Measurements from ENCODE around the gene GLYR1.

The GLYR1 gene

DNA sequence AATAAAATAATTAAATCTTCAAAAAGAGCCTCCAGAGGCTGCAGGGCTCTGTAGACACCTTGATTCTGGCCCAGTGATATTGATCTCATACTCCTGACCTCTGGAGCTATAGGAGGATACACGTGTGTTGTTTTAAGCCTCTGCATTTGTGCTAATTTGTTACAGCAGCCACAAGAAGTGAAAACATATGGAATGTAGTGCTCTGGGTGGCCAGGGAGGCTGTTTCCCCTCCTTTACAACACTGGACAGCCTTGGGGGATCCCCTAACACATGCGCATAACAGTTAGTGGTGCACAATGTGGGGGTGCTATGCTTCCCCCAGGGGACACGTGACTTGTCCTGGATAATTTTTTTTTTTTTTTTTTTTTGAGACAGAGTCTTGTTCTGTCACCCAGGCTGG, 75.4 kb downstream of the GLYR1 start:
- Histone ChIP-seq H3K27ac (ENCODE audit: low read length) (no peak overlapping the region), H3K9me2 (replicated peaks; ENCODE audit: insufficient read depth, low read length) (no peaks in the 10 kb centered on the region), H2AFZ (ENCODE audit: low read length) (no peak overlapping the region), H3K27me3 (replicated peaks; ENCODE audit: insufficient read depth, low read length) (0 out of 2 replicates have a peak, but pooled peaks cover 5% of the 10 kb centered on the region), H3K4me1 (ENCODE audit: low read length) (peaks cover 3% of the 10 kb centered on the region; the same call in 1 of the 2 replicates), H4K20me1 (ENCODE audit: insufficient read depth, low read length) (no peaks in the 10 kb centered on the region), H3K9me3 (replicated peaks; ENCODE audit: insufficient read depth, low read length) (no peaks in the 10 kb centered on the region), H3K9ac (ENCODE audit: low read length) (no peak overlapping the region), H3K36me3 (replicated peaks; ENCODE audit: insufficient read depth, low read length) (no peaks in the 10 kb centered on the region), H3K79me2 (ENCODE audit: low read length) (peaks cover 3% of the 10 kb centered on the region), H3K4me2 (ENCODE audit: low read depth, low read length) (no peak overlapping the region), H3F3A (ENCODE audit: insufficient read depth, low read length) (peaks cover 17% of the 10 kb centered on the region; the same call in 1 of the 2 replicates), H3K4me3 (ENCODE audit: low read length) (no peak overlapping the region)
- DNase-seq: no peak
- no peak for TF ChIP-seq EZH2 (optimal IDR thresholded peaks at IDR 0.05; ENCODE audit: low read depth, low read length)
- no peak for TF ChIP-seq CTCF (IDR thresholded peaks at IDR 0.05; ENCODE audit: low read length)
- TF ChIP-seq EZH2phosphoT487 (IDR thresholded peaks at IDR 0.05; ENCODE audit: low read length): no peak

- Histone ChIP-seq H3K79me2 (ENCODE audit: low read length) (peaks cover 19% of the 10 kb centered on the region), H3K4me3 (ENCODE audit: low read length) (0 out of 2 replicates have a peak overlapping the region, but pooled peaks have one; percentile 62), H3K4me1 (ENCODE audit: low read length) (peaks cover 10% of the 10 kb centered on the region; the same call in 1 of the 2 replicates), H3K9ac (ENCODE audit: low read length) (no peak overlapping the region), H4K20me1 (ENCODE audit: insufficient read depth, low read length) (no peaks in the 10 kb centered on the region), H3K27me3 (replicated peaks; ENCODE audit: insufficient read depth, low read length) (no peaks in the 10 kb centered on the region), H3K36me3 (replicated peaks; ENCODE audit: insufficient read depth, low read length) (no peaks in the 10 kb centered on the region), H2AFZ (ENCODE audit: low read length) (peak overlapping the region; percentile 69), H3K4me2 (ENCODE audit: low read depth, low read length) (no peak overlapping the region; the same call in 1 of the 2 replicates), H3K9me3 (replicated peaks; ENCODE audit: insufficient read depth, low read length) (no peaks in the 10 kb centered on the region), H3F3A (ENCODE audit: insufficient read depth, low read length) (peaks cover 17% of the 10 kb centered on the region; the same call in 1 of the 2 replicates), H3K9me2 (replicated peaks; ENCODE audit: insufficient read depth, low read length) (no peaks in the 10 kb centered on the region), H3K27ac (ENCODE audit: low read length) (no peak overlapping the region)
- no peak for DNase-seq
- TF ChIP-seq EZH2 (optimal IDR thresholded peaks at IDR 0.05; ENCODE audit: low read depth, low read length) (no peak), EZH2phosphoT487 (IDR thresholded peaks at IDR 0.05; ENCODE audit: low read length) (no peak), CTCF (IDR thresholded peaks at IDR 0.05; ENCODE audit: low read length) (no peak)
These were observed 77.8 kb downstream of the GLYR1 start for GRCh38 chr16:4769306-4769638.

DNA sequence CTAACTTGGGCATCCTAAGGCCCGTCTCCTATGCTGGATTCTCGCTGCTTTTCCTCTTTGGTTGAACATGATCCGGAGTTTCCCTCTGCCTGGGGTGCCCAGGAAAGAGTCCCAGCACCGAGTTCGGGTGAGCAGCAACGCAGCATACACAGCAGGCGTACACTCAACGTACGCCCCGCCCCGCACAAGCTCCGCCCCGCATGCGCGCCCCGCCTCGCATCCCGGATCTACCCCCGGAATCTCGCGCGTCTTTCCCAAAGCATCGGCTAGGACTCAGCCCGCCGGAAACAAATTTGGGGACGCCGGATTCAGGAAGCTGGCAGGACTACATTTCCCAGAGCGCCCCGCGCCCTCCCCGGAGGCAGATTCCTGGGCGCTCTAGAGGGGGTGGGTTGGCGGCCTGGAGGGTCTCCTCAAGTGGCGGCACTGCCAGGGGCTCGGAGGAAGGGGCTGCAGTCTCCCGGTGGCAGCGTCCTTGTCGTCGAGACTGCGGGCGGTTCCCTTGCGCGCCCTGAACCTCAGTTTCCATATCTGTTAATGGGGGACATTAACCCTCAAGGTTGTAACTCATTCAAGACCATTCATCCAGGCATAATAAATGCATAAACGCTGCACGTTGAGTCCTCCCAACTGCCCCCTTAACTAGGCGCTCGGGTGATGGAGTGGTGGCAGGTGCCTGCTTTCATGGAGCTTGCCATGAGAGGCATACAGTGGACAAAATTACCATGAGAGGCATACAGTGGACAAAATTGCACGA, 78.4 kb downstream of the GLYR1 start:
- TF ChIP-seq EZH2phosphoT487 (IDR thresholded peaks at IDR 0.05; ENCODE audit: low read length) (no peak), CTCF (IDR thresholded peaks at IDR 0.05; ENCODE audit: low read length) (no peak), EZH2 (optimal IDR thresholded peaks at IDR 0.05; ENCODE audit: low read depth, low read length) (no peak)
- H3K4me2 ChIP-seq (ENCODE audit: low read depth, low read length): peak overlapping the region; percentile 94
- DNase-seq: peak; percentile 73
- peaks cover 17% of the 10 kb centered on the region; the same call in 1 of the 2 replicates for H3F3A ChIP-seq (ENCODE audit: insufficient read depth, low read length)
- peaks cover 19% of the 10 kb centered on the region for H3K79me2 ChIP-seq (ENCODE audit: low read length)
- no peaks in the 10 kb centered on the region for H3K9me2 ChIP-seq (replicated peaks; ENCODE audit: insufficient read depth, low read length)
- no peaks in the 10 kb centered on the region for H3K27me3 ChIP-seq (replicated peaks; ENCODE audit: insufficient read depth, low read length)
- H3K36me3 ChIP-seq (replicated peaks; ENCODE audit: insufficient read depth, low read length): no peaks in the 10 kb centered on the region
- H3K9ac ChIP-seq (ENCODE audit: low read length): peak overlapping the region; percentile 10; the same call in 1 of the 2 replicates
- H4K20me1 ChIP-seq (ENCODE audit: insufficient read depth, low read length): no peaks in the 10 kb centered on the region
- H3K4me3 ChIP-seq (ENCODE audit: low read length): peak overlapping the region; percentile 62
- peak overlapping the region; percentile 69 for H2AFZ ChIP-seq (ENCODE audit: low read length)
- H3K9me3 ChIP-seq (replicated peaks; ENCODE audit: insufficient read depth, low read length): no peaks in the 10 kb centered on the region
- peaks cover 10% of the 10 kb centered on the region; the same call in 1 of the 2 replicates for H3K4me1 ChIP-seq (ENCODE audit: low read length)
- H3K27ac ChIP-seq (ENCODE audit: low read length): no peak overlapping the region

Data from MM.1S (cell line).